Ishikawa (cell line): ENCODE data around the gene ANO4.
A peak's percentile ranks its signal among the peaks of the same experiment; 100 is the strongest.

ENCODE experiments used
- CEBPB ChIP-seq: IDR thresholded peaks from 2 replicates; pipeline ENCODE4 v1.6.1; 2012
- CREB1 ChIP-seq: IDR thresholded peaks from 2 replicates; pipeline ENCODE4 v1.6.1; 2012; ENCODE audit warnings: low read depth
- EGR1 ChIP-seq: IDR thresholded peaks from 2 replicates; pipeline ENCODE4 v1.6.1; 2012
- EP300 ChIP-seq: IDR thresholded peaks from 2 replicates; pipeline ENCODE4 v1.6.1; 2012; ENCODE audit warnings: borderline replicate concordance
- FOXM1 ChIP-seq: IDR thresholded peaks from 2 replicates; pipeline ENCODE4 v1.6.1; 2012; ENCODE audit warnings: low read depth, borderline replicate concordance
- NFIC ChIP-seq: IDR thresholded peaks from 2 replicates; pipeline ENCODE4 v1.6.1; 2012
- RAD21 ChIP-seq: IDR thresholded peaks from 2 replicates; pipeline ENCODE4 v1.6.1; 2012; ENCODE audit warnings: low read depth
- TAF1 ChIP-seq: IDR thresholded peaks from 2 replicates; pipeline ENCODE4 v1.6.1; 2012; ENCODE audit warnings: low read depth, mild to moderate bottlenecking
- TCF12 ChIP-seq: IDR thresholded peaks from 2 replicates; pipeline ENCODE4 v1.6.1; 2012; ENCODE audit warnings: low read depth
- TEAD4 ChIP-seq: IDR thresholded peaks from 2 replicates; pipeline ENCODE4 v1.6.1; 2012
- YY1 ChIP-seq: IDR thresholded peaks from 2 replicates; pipeline ENCODE4 v1.6.1; 2012; ENCODE audit warnings: low read depth
- ZBTB7A ChIP-seq: IDR thresholded peaks from 2 replicates; pipeline ENCODE4 v1.6.1; 2012; ENCODE audit warnings: low read depth
- TF ChIP-seq, protein P1 (sequence below): IDR thresholded peaks from 2 replicates; pipeline ENCODE4 v1.6.1; 2012
- TF ChIP-seq, protein P2 (sequence below): IDR thresholded peaks from 2 replicates; pipeline ENCODE4 v1.6.1; 2012; ENCODE audit warnings: low read depth, mild to moderate bottlenecking
- TF ChIP-seq, protein P3 (sequence below): IDR thresholded peaks from 2 replicates; pipeline ENCODE4 v1.6.1; 2012

Gene ANO4

DNA sequence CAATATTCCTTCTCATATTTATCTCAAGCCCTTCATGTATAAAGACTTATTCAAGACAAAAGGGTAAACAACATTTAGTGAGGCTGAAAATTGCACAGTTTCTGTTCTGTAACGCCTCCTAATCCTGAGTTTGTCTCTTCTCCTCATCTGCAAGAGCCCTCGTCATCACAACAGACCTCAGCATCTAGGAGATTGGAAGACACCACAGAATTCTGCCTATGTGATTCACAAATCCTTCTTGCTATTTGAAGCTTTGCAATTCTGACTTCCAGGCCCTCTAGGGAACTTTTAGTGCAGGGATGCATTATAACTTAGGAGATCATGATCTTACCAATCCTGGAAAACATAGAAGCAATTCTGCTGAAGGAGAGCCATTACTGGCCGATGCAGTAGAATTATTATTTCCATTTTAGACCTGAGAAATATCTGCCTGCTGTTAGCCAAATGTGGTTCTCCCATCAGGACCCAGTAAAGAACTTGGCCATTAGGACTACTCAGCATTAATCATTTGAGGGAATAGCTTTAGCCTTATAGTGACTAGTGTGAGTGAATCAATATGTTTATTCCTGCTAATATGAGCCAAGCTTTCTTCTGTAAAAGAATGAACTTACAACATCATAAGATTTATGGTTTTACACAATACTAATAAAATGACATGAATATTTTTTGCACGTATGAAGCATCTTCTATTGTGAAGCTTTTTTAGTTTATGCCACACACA lies 119.5 kb downstream of the ANO4 start:
- TF ChIP-seq, protein P1, sequence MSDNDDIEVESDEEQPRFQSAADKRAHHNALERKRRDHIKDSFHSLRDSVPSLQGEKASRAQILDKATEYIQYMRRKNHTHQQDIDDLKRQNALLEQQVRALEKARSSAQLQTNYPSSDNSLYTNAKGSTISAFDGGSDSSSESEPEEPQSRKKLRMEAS = no peak
- TF ChIP-seq TAF1 (no peak), CEBPB (no peak), EP300 (no peak), ZBTB7A (no peak), EGR1 (no peak), NFIC (no peak), CREB1 (no peak)
- TF ChIP-seq, protein P2, sequence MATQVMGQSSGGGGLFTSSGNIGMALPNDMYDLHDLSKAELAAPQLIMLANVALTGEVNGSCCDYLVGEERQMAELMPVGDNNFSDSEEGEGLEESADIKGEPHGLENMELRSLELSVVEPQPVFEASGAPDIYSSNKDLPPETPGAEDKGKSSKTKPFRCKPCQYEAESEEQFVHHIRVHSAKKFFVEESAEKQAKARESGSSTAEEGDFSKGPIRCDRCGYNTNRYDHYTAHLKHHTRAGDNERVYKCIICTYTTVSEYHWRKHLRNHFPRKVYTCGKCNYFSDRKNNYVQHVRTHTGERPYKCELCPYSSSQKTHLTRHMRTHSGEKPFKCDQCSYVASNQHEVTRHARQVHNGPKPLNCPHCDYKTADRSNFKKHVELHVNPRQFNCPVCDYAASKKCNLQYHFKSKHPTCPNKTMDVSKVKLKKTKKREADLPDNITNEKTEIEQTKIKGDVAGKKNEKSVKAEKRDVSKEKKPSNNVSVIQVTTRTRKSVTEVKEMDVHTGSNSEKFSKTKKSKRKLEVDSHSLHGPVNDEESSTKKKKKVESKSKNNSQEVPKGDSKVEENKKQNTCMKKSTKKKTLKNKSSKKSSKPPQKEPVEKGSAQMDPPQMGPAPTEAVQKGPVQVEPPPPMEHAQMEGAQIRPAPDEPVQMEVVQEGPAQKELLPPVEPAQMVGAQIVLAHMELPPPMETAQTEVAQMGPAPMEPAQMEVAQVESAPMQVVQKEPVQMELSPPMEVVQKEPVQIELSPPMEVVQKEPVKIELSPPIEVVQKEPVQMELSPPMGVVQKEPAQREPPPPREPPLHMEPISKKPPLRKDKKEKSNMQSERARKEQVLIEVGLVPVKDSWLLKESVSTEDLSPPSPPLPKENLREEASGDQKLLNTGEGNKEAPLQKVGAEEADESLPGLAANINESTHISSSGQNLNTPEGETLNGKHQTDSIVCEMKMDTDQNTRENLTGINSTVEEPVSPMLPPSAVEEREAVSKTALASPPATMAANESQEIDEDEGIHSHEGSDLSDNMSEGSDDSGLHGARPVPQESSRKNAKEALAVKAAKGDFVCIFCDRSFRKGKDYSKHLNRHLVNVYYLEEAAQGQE = no peak

DNA sequence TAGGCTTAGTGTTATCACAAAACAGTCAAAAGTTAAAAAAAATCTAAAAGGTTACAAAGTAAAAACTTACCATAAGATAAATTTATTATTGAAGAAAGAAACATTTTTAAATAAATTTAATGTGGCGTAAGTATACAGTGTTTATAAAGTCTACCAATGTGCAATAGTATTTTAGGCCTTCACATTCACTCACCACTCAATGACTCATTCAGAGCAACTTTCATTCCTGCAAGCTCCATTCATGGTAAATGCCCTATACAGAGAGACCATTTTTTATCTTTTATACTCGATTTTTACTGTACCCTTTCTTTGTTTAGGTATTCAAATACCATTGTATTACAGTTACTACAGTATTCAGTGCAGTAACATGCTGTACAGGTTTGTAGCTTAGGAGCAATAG lies 124.5 kb downstream of the ANO4 start:
- TF ChIP-seq FOXM1 = no peak
- TF ChIP-seq NFIC = no peak
- TF ChIP-seq EP300 = no peak
- no peak for TF ChIP-seq CREB1
- no peak for TF ChIP-seq RAD21
- no peak for TF ChIP-seq CEBPB
- TF ChIP-seq, protein P2 = no peak
- TF ChIP-seq, protein P3, sequence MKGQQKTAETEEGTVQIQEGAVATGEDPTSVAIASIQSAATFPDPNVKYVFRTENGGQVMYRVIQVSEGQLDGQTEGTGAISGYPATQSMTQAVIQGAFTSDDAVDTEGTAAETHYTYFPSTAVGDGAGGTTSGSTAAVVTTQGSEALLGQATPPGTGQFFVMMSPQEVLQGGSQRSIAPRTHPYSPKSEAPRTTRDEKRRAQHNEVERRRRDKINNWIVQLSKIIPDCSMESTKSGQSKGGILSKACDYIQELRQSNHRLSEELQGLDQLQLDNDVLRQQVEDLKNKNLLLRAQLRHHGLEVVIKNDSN = no peak
- TF ChIP-seq YY1 = no peak
- no peak for TF ChIP-seq TAF1
- no peak for TF ChIP-seq TEAD4
- TF ChIP-seq, protein P1 = no peak
- no peak for TF ChIP-seq EGR1

DNA sequence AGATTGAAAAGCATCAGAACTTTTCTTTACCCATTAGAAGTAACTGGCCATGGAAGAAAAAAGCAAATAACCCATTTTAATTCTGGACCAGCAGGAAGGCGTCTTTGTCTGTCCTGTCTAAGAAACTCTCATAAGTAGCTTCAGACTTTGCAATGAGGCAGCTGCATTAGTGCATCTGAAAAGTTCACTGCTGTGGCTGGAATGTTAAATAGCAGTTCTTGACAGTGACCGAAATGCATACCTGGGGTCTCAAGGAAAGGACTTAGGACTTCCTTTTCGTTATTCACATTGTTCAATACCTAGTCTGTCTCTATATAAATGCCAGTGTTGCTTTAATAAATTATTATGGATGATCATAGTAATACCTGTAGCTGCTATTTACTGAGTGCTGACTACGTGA lies 125.9 kb downstream of the ANO4 start:
- TF ChIP-seq, protein P3 = no peak
- TF ChIP-seq CREB1 (no peak), ZBTB7A (no peak), YY1 (no peak), TEAD4 (no peak), NFIC (no peak), TCF12 (no peak), RAD21 (no peak), EP300 (no peak), EGR1 (no peak)

DNA sequence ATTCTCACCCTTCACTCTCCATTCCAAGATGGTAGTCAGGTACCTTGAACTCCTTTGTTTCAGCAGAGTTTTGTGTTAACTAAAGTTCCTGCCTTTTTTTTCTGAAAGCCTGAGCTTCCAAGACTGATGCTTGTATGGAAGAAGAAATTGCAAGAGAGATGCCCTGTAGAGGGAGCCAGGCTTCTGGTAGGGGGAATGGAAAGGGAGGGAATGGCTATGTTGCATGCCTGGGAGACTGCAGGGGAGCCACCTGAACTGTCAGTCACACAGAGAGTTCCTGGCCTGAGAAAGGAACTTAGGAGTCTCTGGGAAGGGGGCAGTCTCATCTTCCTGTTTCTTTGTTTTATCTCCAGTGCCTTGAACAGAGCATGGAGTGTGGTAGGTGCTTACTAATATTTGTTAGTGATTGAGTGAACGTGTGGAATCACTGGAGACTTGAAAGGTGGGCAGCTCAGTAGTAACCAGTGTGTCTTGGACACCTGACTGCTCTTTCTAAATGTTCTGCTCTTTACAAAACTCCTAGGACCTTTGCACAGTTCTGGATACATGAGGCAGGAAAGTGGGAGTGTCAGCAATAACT lies 132.2 kb downstream of the ANO4 start:
- TF ChIP-seq RAD21 (peak; percentile 45), YY1 (no peak)

DNA sequence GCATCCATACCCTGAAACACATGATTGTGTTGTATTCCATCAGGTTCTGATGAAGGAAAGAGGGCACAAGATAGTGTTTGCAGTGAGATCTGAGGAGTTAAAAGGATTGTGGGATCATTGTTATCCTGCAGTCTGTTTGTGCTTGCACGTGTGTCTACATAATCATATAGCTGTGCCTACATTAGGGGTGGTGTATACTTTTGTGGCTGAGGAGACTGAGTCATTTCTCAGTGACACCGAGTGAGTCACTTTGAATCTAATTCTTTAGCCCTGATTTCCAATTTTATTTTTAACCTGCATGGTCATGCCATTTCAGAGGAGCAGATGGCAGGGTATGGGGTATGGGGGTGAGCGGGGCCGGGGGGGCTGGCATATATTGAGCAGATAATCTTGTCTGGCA lies 133.2 kb downstream of the ANO4 start:
- TF ChIP-seq TAF1 (no peak), EP300 (no peak), RAD21 (no peak), EGR1 (no peak), CEBPB (no peak)
- TF ChIP-seq, protein P2 = no peak
- TF ChIP-seq, protein P1 = no peak
